ENCODE measurements around the gene APEX2.
"Not testable (repeated sequence)": the region's sequence is repeated elsewhere in the genome, so short reads cannot be mapped to it uniquely, and the experiment has no call there.

The APEX2 gene

GRCh38 chrX:55026143-55026542 is 26.0 kb downstream of the APEX2 start:
- H3K9me3 ChIP-seq (ENCODE audit: control insufficient read depth, low read depth, low read length) = peaks cover 24% of the 10 kb centered on the region
- no peak overlapping the region for H3K4me3 ChIP-seq (ENCODE audit: low read length)
- H3K36me3 ChIP-seq (ENCODE audit: control insufficient read depth, low read depth, low read length) = no peaks in the 10 kb centered on the region
- H3K27me3 ChIP-seq (ENCODE audit: control insufficient read depth, insufficient read depth, low read length) = no peaks in the 10 kb centered on the region
- H3K9ac ChIP-seq (ENCODE audit: low read length) = no peak overlapping the region
- no peak overlapping the region for H3K27ac ChIP-seq (ENCODE audit: low read length)
- no peaks in the 10 kb centered on the region for H3K4me1 ChIP-seq (ENCODE audit: control insufficient read depth, low read depth, low read length)

GRCh38 chrX:55026840-55027239 is 26.7 kb downstream of the APEX2 start:
- Histone ChIP-seq H3K4me3 (ENCODE audit: low read length) (no peak overlapping the region), H3K36me3 (ENCODE audit: control insufficient read depth, low read depth, low read length) (no peaks in the 10 kb centered on the region), H3K9ac (ENCODE audit: low read length) (no peak overlapping the region), H3K27me3 (ENCODE audit: control insufficient read depth, insufficient read depth, low read length) (no peaks in the 10 kb centered on the region), H3K4me1 (ENCODE audit: control insufficient read depth, low read depth, low read length) (no peaks in the 10 kb centered on the region), H3K27ac (ENCODE audit: low read length) (no peak overlapping the region), H3K9me3 (ENCODE audit: control insufficient read depth, low read depth, low read length) (peaks cover 22% of the 10 kb centered on the region)

- Histone ChIP-seq H3K9me3 (ENCODE audit: control insufficient read depth, low read depth, low read length) (peaks cover 23% of the 10 kb centered on the region), H3K9ac (ENCODE audit: low read length) (no peak overlapping the region), H3K36me3 (ENCODE audit: control insufficient read depth, low read depth, low read length) (no peaks in the 10 kb centered on the region), H3K4me1 (ENCODE audit: control insufficient read depth, low read depth, low read length) (no peaks in the 10 kb centered on the region), H3K27me3 (ENCODE audit: control insufficient read depth, insufficient read depth, low read length) (no peaks in the 10 kb centered on the region), H3K4me3 (ENCODE audit: low read length) (no peak overlapping the region), H3K27ac (ENCODE audit: low read length) (no peak overlapping the region)
Measured at GRCh38 chrX:55028040-55028439, 27.9 kb downstream of the APEX2 start.

GRCh38 chrX:55028611-55029010 is 28.4 kb downstream of the APEX2 start:
- Histone ChIP-seq H3K27me3 (ENCODE audit: control insufficient read depth, insufficient read depth, low read length) (no peaks in the 10 kb centered on the region), H3K4me3 (ENCODE audit: low read length) (no peak overlapping the region), H3K9me3 (ENCODE audit: control insufficient read depth, low read depth, low read length) (peaks cover 23% of the 10 kb centered on the region), H3K27ac (ENCODE audit: low read length) (no peak overlapping the region), H3K9ac (ENCODE audit: low read length) (no peak overlapping the region), H3K4me1 (ENCODE audit: control insufficient read depth, low read depth, low read length) (no peaks in the 10 kb centered on the region), H3K36me3 (ENCODE audit: control insufficient read depth, low read depth, low read length) (no peaks in the 10 kb centered on the region)

GRCh38 chrX:55029291-55029690 is 29.1 kb downstream of the APEX2 start:
- H3K27me3 ChIP-seq (ENCODE audit: control insufficient read depth, insufficient read depth, low read length) = no peaks in the 10 kb centered on the region
- H3K9ac ChIP-seq (ENCODE audit: low read length) = no peak overlapping the region
- H3K4me3 ChIP-seq (ENCODE audit: low read length) = no peak overlapping the region
- no peaks in the 10 kb centered on the region for H3K4me1 ChIP-seq (ENCODE audit: control insufficient read depth, low read depth, low read length)
- peaks cover 23% of the 10 kb centered on the region for H3K9me3 ChIP-seq (ENCODE audit: control insufficient read depth, low read depth, low read length)
- H3K27ac ChIP-seq (ENCODE audit: low read length) = no peak overlapping the region
- no peaks in the 10 kb centered on the region for H3K36me3 ChIP-seq (ENCODE audit: control insufficient read depth, low read depth, low read length)

- H3K36me3 ChIP-seq (ENCODE audit: control insufficient read depth, low read depth, low read length) = no peaks in the 10 kb centered on the region
- no peaks in the 10 kb centered on the region for H3K4me1 ChIP-seq (ENCODE audit: control insufficient read depth, low read depth, low read length)
- H3K9me3 ChIP-seq (ENCODE audit: control insufficient read depth, low read depth, low read length) = peaks cover 17% of the 10 kb centered on the region
- H3K9ac ChIP-seq (ENCODE audit: low read length) = no peak within 1 kb of the TSS
- H3K4me3 ChIP-seq (ENCODE audit: low read length) = no peak within 1 kb of the TSS
- H3K27me3 ChIP-seq (ENCODE audit: control insufficient read depth, insufficient read depth, low read length) = no peaks in the 10 kb centered on the region
- H3K27ac ChIP-seq (ENCODE audit: low read length) = no peak within 1 kb of the TSS
Measured at GRCh38 chrX:55030271-55031205, 30.4 kb downstream of the APEX2 start, which contains the start of gene ALAS2. Gene ALAS2 (minus strand): TSS chrX:55030977. CDS start chrX:55026000, 4,977 bp downstream.

GRCh38 chrX:55033429-55033828 is 33.3 kb downstream of the APEX2 start:
- Histone ChIP-seq H3K27me3 (ENCODE audit: control insufficient read depth, insufficient read depth, low read length) (no peaks in the 10 kb centered on the region), H3K36me3 (ENCODE audit: control insufficient read depth, low read depth, low read length) (no peaks in the 10 kb centered on the region), H3K4me3 (ENCODE audit: low read length) (no peak overlapping the region), H3K9ac (ENCODE audit: low read length) (no peak overlapping the region), H3K9me3 (ENCODE audit: control insufficient read depth, low read depth, low read length) (peaks cover 8% of the 10 kb centered on the region), H3K4me1 (ENCODE audit: control insufficient read depth, low read depth, low read length) (no peaks in the 10 kb centered on the region), H3K27ac (ENCODE audit: low read length) (no peak overlapping the region)

GRCh38 chrX:55039471-55039870 is 39.3 kb downstream of the APEX2 start:
- Histone ChIP-seq H3K27ac (ENCODE audit: low read length) (no peak overlapping the region), H3K4me3 (ENCODE audit: low read length) (no peak overlapping the region), H3K36me3 (ENCODE audit: control insufficient read depth, low read depth, low read length) (no peaks in the 10 kb centered on the region), H3K9ac (ENCODE audit: low read length) (no peak overlapping the region), H3K27me3 (ENCODE audit: control insufficient read depth, insufficient read depth, low read length) (no peaks in the 10 kb centered on the region), H3K4me1 (ENCODE audit: control insufficient read depth, low read depth, low read length) (no peaks in the 10 kb centered on the region), H3K9me3 (ENCODE audit: control insufficient read depth, low read depth, low read length) (peaks cover 12% of the 10 kb centered on the region)

- Histone ChIP-seq H3K9ac (ENCODE audit: low read length) (no peak overlapping the region), H3K27ac (ENCODE audit: low read length) (no peak overlapping the region), H3K4me3 (ENCODE audit: low read length) (no peak overlapping the region), H3K36me3 (ENCODE audit: control insufficient read depth, low read depth, low read length) (no peaks in the 10 kb centered on the region), H3K9me3 (ENCODE audit: control insufficient read depth, low read depth, low read length) (peaks cover 7% of the 10 kb centered on the region), H3K27me3 (ENCODE audit: control insufficient read depth, insufficient read depth, low read length) (no peaks in the 10 kb centered on the region), H3K4me1 (ENCODE audit: control insufficient read depth, low read depth, low read length) (no peaks in the 10 kb centered on the region)
Measured at GRCh38 chrX:55041514-55041913, 41.4 kb downstream of the APEX2 start.

GRCh38 chrX:55050599-55050998 is 50.4 kb downstream of the APEX2 start:
- H3K4me3 ChIP-seq (ENCODE audit: low read length); H3K27ac ChIP-seq (ENCODE audit: low read length); H3K4me1 ChIP-seq (ENCODE audit: control insufficient read depth, low read depth, low read length); H3K9ac ChIP-seq (ENCODE audit: low read length); H3K36me3 ChIP-seq (ENCODE audit: control insufficient read depth, low read depth, low read length); H3K27me3 ChIP-seq (ENCODE audit: control insufficient read depth, insufficient read depth, low read length); H3K9me3 ChIP-seq (ENCODE audit: control insufficient read depth, low read depth, low read length): not testable (repeated sequence)

GRCh38 chrX:55056820-55057674 is 56.9 kb downstream of the APEX2 start:
- no peak overlapping the region for H3K9ac ChIP-seq (ENCODE audit: low read length)
- no peaks in the 10 kb centered on the region for H3K4me1 ChIP-seq (ENCODE audit: control insufficient read depth, low read depth, low read length)
- H3K36me3 ChIP-seq (ENCODE audit: control insufficient read depth, low read depth, low read length) = no peaks in the 10 kb centered on the region
- no peaks in the 10 kb centered on the region for H3K27me3 ChIP-seq (ENCODE audit: control insufficient read depth, insufficient read depth, low read length)
- H3K4me3 ChIP-seq (ENCODE audit: low read length) = no peak overlapping the region
- H3K9me3 ChIP-seq (ENCODE audit: control insufficient read depth, low read depth, low read length) = peaks cover 17% of the 10 kb centered on the region
- H3K27ac ChIP-seq (ENCODE audit: low read length) = no peak overlapping the region

Measured in iPS-18a (cell line).